Mesendoderm (in vitro differentiated cells): Measurements from ENCODE around the gene DEGS2.

Experiments used
- DNase-seq: peaks from one replicate; pipeline ENCODE4 v3.0.0; 2013
- H2AK5ac ChIP-seq: 2 replicates; pipeline ENCODE4 v1.6.1; 2013; ENCODE audit warnings: low read length, inconsistent platforms
- H2BK120ac ChIP-seq: 2 replicates; pipeline ENCODE4 v1.6.1; 2013; ENCODE audit warnings: low read depth, mild to moderate bottlenecking, low read length, moderate library complexity, mixed read lengths
- H2BK15ac ChIP-seq: replicated peaks from 2 replicates; pipeline ENCODE4 v1.6.1; 2013; ENCODE audit warnings: low read depth, mild to moderate bottlenecking, moderate library complexity
- H2BK5ac ChIP-seq: 2 replicates; pipeline ENCODE4 v1.6.1; 2013; ENCODE audit warnings: low read length, inconsistent platforms
- H3K18ac ChIP-seq: 2 replicates; pipeline ENCODE4 v1.6.1; 2013; ENCODE audit warnings: mild to moderate bottlenecking, low read length, mixed read lengths
- H3K23ac ChIP-seq: one replicate; pipeline ENCODE4 v1.6.1; 2013; ENCODE audit warnings: low read length
- H3K27ac ChIP-seq: 2 replicates; pipeline ENCODE4 v1.5.1; 2013; ENCODE audit warnings: low read depth, mild to moderate bottlenecking, inconsistent platforms, low read length, moderate library complexity
- H3K27me3 ChIP-seq: 2 replicates; pipeline ENCODE4 v1.6.1; 2013; ENCODE audit warnings: low read length, control low read depth, mild to moderate bottlenecking, inconsistent platforms; ENCODE audit not compliant: insufficient read depth, poor library complexity
- H3K36me3 ChIP-seq: 2 replicates; pipeline ENCODE4 v1.6.1; 2013; ENCODE audit warnings: low read length, inconsistent platforms; ENCODE audit not compliant: control insufficient read depth, insufficient read depth
- H3K4ac ChIP-seq: one replicate; pipeline ENCODE4 v1.6.1; 2013; ENCODE audit warnings: low read depth, mild to moderate bottlenecking, low read length, moderate library complexity
- H3K4me1 ChIP-seq: 2 replicates; pipeline ENCODE4 v1.6.1; 2013; ENCODE audit warnings: low read depth, low read length, inconsistent platforms; ENCODE audit not compliant: control insufficient read depth
- H3K4me2 ChIP-seq: 2 replicates; pipeline ENCODE4 v1.6.1; 2013; ENCODE audit warnings: low read length
- H3K4me3 ChIP-seq: 2 replicates; pipeline ENCODE4 v1.5.1; 2013; ENCODE audit warnings: mild to moderate bottlenecking, low read length
- H3K56ac ChIP-seq: one replicate; pipeline ENCODE4 v1.6.1; 2013; ENCODE audit warnings: low read length
- H3K79me1 ChIP-seq: 2 replicates; pipeline ENCODE4 v1.6.1; 2013; ENCODE audit warnings: low read length, inconsistent platforms
- H3K79me2 ChIP-seq: 2 replicates; pipeline ENCODE4 v1.6.1; 2013; ENCODE audit warnings: mild to moderate bottlenecking, low read length; ENCODE audit not compliant: control insufficient read depth, insufficient read depth
- H3K9ac ChIP-seq: 2 replicates; pipeline ENCODE4 v1.6.1; 2013; ENCODE audit warnings: low read length, inconsistent platforms
- H4K5ac ChIP-seq: one replicate; pipeline ENCODE4 v1.6.1; 2013; ENCODE audit warnings: low read length
- H4K8ac ChIP-seq: one replicate; pipeline ENCODE4 v1.6.1; 2013; ENCODE audit warnings: low read depth, mild to moderate bottlenecking, control low read depth, low read length, moderate library complexity
- WGBS: extraction: QIAGEN DNeasy Blood & Tissue Kit; methylation state at CpG from one replicate; pipeline ENCODE4 v1.1.7; 2013; ENCODE audit warnings: low lambda C conversion rate, missing lambda C conversion rate; ENCODE audit not compliant: insufficient coverage; ENCODE audit errors: extremely low coverage; 5-methylcytosine and 5-hydroxymethylcytosine counted together

DEGS2 gene

DNA sequence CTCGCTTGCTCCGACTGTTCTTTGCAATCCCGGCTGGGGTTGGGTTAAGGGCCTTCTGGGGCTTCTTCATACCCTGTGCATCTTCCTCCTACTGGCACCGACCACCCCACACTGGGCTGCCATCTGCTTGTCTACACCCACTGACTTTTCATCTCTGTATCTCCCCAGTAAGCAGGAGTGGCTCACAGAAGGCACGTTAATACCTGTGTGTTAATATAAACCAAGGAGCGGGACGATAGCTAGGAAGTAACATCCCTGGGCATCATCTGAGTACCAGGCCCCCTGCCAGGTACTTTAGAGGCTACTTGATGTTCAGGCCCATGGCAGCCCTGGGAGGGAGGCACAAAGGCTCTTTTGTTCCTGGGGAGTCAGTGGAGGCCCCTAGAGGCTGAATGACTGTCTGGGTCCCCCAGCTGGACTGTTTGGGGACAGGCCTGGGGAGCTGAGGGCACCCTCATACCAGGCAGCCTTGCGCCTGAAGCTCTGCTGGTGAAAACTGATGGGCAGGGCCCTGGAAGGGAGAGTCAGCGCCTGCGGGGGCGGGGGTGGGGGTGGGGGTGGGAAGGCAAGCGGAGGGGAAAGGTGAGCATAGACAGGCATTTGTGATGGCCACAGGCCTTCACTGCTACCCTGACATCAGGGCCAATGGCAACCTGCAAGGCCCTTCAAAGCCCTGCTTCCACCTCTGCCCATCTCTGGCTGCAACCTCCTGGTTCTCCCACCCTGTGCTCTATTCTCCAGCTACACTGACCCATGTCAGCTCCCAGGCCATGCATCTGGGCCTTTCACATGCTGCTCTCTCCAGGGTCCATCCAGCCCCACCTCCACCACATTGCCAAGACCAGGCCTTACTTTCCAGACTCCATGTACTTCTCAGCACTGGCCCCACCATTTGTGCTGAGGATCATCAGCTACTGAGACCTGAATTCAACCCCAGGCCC, 34.2 kb upstream of the DEGS2 start:
- H3K4me3 ChIP-seq = no peak overlapping the region
- H3K4me1 ChIP-seq = peaks cover 3% of the 10 kb centered on the region
- no peak overlapping the region for H3K18ac ChIP-seq
- H2BK5ac ChIP-seq = no peak overlapping the region
- H3K79me2 ChIP-seq = no peaks in the 10 kb centered on the region
- no peak overlapping the region for H3K23ac ChIP-seq
- H3K9ac ChIP-seq = peak overlapping the region; percentile 50
- H2BK120ac ChIP-seq = no peak overlapping the region
- no peak overlapping the region for H4K5ac ChIP-seq
- H3K4me2 ChIP-seq = no peak overlapping the region
- no peak overlapping the region for H2AK5ac ChIP-seq
- no peak overlapping the region for H2BK15ac ChIP-seq
- peak overlapping the region; percentile 58 for H3K4ac ChIP-seq
- H4K8ac ChIP-seq = no peak overlapping the region
- H3K79me1 ChIP-seq = no peaks in the 10 kb centered on the region
- H3K27me3 ChIP-seq = no peaks in the 10 kb centered on the region
- no CpG with 5 or more reads among the region's 12 CpGs for WGBS
- H3K56ac ChIP-seq = peak overlapping the region; percentile 78
- no peak overlapping the region for H3K27ac ChIP-seq
- H3K36me3 ChIP-seq = no peaks in the 10 kb centered on the region
- no peak for DNase-seq

DNA sequence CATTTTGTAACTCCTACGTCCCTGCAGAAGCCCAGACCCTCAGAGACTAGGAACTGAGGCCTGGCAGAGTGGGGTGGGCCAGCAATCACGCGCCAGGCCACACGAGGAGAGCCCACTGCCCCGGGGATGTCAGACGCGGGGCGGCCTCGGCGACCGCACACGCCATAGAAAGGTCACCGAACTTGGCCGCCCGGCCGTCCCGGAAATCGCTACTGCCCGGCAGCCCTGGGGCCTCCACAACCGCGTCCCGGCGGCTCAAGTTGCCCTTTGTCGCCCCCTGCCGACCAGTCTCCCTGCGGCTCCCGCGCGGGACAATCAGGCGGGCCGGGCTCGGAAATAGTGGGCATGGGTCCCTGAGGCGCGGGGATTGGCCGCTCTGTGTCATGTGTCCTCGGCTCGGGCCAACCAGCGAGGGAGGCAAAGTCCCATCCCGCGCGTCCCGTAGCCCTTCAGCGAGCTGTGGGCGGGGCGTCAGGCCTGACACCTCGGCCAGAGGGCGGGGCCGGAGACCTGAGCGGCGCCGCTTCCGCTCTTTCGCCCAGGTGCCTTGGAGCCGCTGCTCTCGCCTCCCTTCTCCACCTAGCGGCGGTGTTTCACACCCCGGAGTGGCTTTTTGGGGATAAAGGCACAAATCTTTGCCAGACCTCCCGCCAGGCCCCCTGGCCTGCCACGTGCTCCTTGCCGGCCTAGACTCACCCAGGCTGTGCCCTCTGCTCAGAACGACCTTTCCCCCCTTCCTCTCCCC, 33.4 kb upstream of the DEGS2 start:
- Histone ChIP-seq H3K27me3 (no peaks in the 10 kb centered on the region), H3K4me2 (peak overlapping the region; percentile 46), H3K79me2 (no peaks in the 10 kb centered on the region), H3K36me3 (no peaks in the 10 kb centered on the region), H4K5ac (peak overlapping the region; percentile 33), H3K27ac (no peak overlapping the region), H3K23ac (no peak overlapping the region), H3K4me1 (peaks cover 3% of the 10 kb centered on the region), H3K4ac (peak overlapping the region; percentile 92), H3K79me1 (no peaks in the 10 kb centered on the region), H3K9ac (peak overlapping the region; percentile 70), H2BK5ac (no peak overlapping the region), H2BK120ac (no peak overlapping the region), H3K18ac (peak overlapping the region; percentile 70), H2BK15ac (no peak overlapping the region), H4K8ac (peak overlapping the region; percentile 93), H3K4me3 (no peak overlapping the region), H2AK5ac (no peak overlapping the region), H3K56ac (peak overlapping the region; percentile 84)
- peak; percentile 99 for DNase-seq
- WGBS = no CpG with 5 or more reads among the region's 62 CpGs

- Histone ChIP-seq H3K9ac (peak overlapping the region; percentile 70), H2AK5ac (no peak overlapping the region), H3K36me3 (no peaks in the 10 kb centered on the region), H3K79me1 (no peaks in the 10 kb centered on the region), H3K23ac (no peak overlapping the region), H4K5ac (peak overlapping the region; percentile 33), H2BK120ac (no peak overlapping the region), H3K4me2 (peak overlapping the region; percentile 46), H3K79me2 (no peaks in the 10 kb centered on the region), H2BK5ac (no peak overlapping the region), H3K56ac (peak overlapping the region; percentile 84), H3K4ac (peak overlapping the region; percentile 92), H4K8ac (peak overlapping the region; percentile 93), H3K27me3 (no peaks in the 10 kb centered on the region), H3K27ac (no peak overlapping the region), H3K4me3 (no peak overlapping the region), H3K18ac (peak overlapping the region; percentile 70), H2BK15ac (no peak overlapping the region), H3K4me1 (peaks cover 3% of the 10 kb centered on the region)
- WGBS = no CpG with 5 or more reads among the region's 21 CpGs
- DNase-seq = no peak
These were observed 32.8 kb upstream of the DEGS2 start for GRCh38 chr14:100192250-100192671.

- Histone ChIP-seq H3K56ac (no peak overlapping the region), H2BK15ac (no peak overlapping the region), H3K4ac (no peak overlapping the region), H3K79me1 (no peaks in the 10 kb centered on the region), H2BK120ac (no peak overlapping the region), H3K4me3 (no peak overlapping the region), H3K4me2 (no peak overlapping the region), H2BK5ac (no peak overlapping the region), H4K5ac (no peak overlapping the region), H3K27ac (no peak overlapping the region), H3K79me2 (no peaks in the 10 kb centered on the region), H3K23ac (no peak overlapping the region), H3K4me1 (peaks cover 3% of the 10 kb centered on the region), H3K18ac (no peak overlapping the region), H3K9ac (no peak overlapping the region), H3K36me3 (no peaks in the 10 kb centered on the region), H3K27me3 (no peaks in the 10 kb centered on the region), H4K8ac (no peak overlapping the region), H2AK5ac (no peak overlapping the region)
- WGBS = no CpG with 5 or more reads among the region's 14 CpGs
- no peak for DNase-seq
These were observed 32.3 kb upstream of the DEGS2 start for GRCh38 chr14:100191584-100192249.

DNA sequence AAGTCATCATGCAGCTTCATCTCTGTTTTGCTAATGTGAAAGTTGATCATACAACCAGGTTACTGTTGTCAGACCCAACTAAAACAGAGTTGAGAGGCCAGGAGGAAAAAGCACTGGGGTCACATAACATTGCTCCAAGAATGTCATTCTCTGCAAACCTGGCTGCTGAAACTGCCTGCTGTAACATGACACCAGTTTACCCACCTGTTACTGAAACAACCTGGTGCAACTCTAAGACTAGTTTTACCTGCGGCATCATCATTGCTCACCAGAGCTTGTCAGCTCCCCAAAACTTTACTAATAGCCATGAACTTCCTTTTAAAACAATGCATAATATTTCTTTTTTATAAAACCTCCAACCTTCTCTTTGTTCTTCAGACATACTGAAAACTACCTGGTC, 30.7 kb upstream of the DEGS2 start:
- H4K8ac ChIP-seq = no peak overlapping the region
- H3K18ac ChIP-seq = no peak overlapping the region
- no peaks in the 10 kb centered on the region for H3K79me1 ChIP-seq
- H3K4me3 ChIP-seq = no peak overlapping the region
- H4K5ac ChIP-seq = no peak overlapping the region
- H3K27me3 ChIP-seq = no peaks in the 10 kb centered on the region
- no peak overlapping the region for H2BK120ac ChIP-seq
- H3K79me2 ChIP-seq = no peaks in the 10 kb centered on the region
- no peak overlapping the region for H3K23ac ChIP-seq
- DNase-seq = no peak
- no peak overlapping the region for H3K9ac ChIP-seq
- no CpG with 5 or more reads among the region's 1 CpG for WGBS
- no peak overlapping the region for H3K27ac ChIP-seq
- H3K4me1 ChIP-seq = peaks cover 3% of the 10 kb centered on the region
- no peak overlapping the region for H2BK5ac ChIP-seq
- no peak overlapping the region for H2AK5ac ChIP-seq
- H3K36me3 ChIP-seq = no peaks in the 10 kb centered on the region
- H3K4me2 ChIP-seq = no peak overlapping the region
- H2BK15ac ChIP-seq = no peak overlapping the region
- no peak overlapping the region for H3K56ac ChIP-seq
- no peak overlapping the region for H3K4ac ChIP-seq
